K562 (cell line): ENCODE measurements around the gene CCDC192.

Experiments
- KDM1A ChIP-seq, 2 experiments: fragments of 450-650 bp; IDR thresholded peaks; 2 replicates each; pipeline ENCODE4 v1.6.1; 2016; ENCODE audit warnings: mild to moderate bottlenecking in 2 of 2
- MYC ChIP-seq, 2 experiments: fragments of 250-450 bp in 1 of 2; sonication (Bioruptor Pico) in 1 of 2; IDR thresholded peaks; 2 replicates each; pipeline versions ENCODE4 v1.5.1 to v1.6.1; 2012 to 2021; ENCODE audit warnings: low read depth in 2 of 2, borderline replicate concordance in 1 of 2, improper control_type of control experiment in 1 of 2, low read length in 1 of 2, mild to moderate bottlenecking in 1 of 2, moderate library complexity in 1 of 2
- RUNX1 ChIP-seq: sonication (generic); IDR thresholded peaks from 2 replicates; pipeline ENCODE4 v1.6.1; 2016; ENCODE audit warnings: antibody characterized with exemption, low read depth
- TFAP4 ChIP-seq: sonication (generic); formaldehyde crosslinking; IDR thresholded peaks from 2 replicates; pipeline ENCODE4 v1.8.0; 2022; ENCODE audit warnings: missing genetic modification reagents, mild to moderate bottlenecking, moderate library complexity, borderline replicate concordance
- USF2 ChIP-seq: sonication (generic); formaldehyde crosslinking; IDR thresholded peaks from 2 replicates; pipeline ENCODE4 v1.5.0; 2020; ENCODE audit warnings: missing genetic modification reagents

GRCh38 chr5:127863161-127863560 lies 160.0 kb downstream of the CCDC192 start:
- TF ChIP-seq MYC (IDR thresholded peaks at IDR 0.05; ENCODE audit: low read depth, low read length) (no peak), MYC (CRISPR knock-in tag; IDR thresholded peaks at IDR 0.05; ENCODE audit: borderline replicate concordance, low read depth) (no peak), KDM1A (IDR thresholded peaks at IDR 0.05) (no peak), TFAP4 (no peak), RUNX1 (no peak), USF2 (CRISPR knock-in tag) (no peak)
